Activated CD8-positive, alpha-beta memory T cell treated with anti-CD3 and anti-CD28 coated beads, Interleukin-2, amount 50 U/mL, for 1 hour (primary cell): Measurements from ENCODE around the gene MMP25.

ENCODE experiments used
- DNase-seq: peaks from one replicate; pipeline ENCODE4 v3.0.0-alpha.2; 2020; ENCODE audit errors: extremely low read depth

MMP25 gene

GRCh38 chr16:3017794-3018506 is 28.4 kb upstream of the MMP25 start, which contains the start of gene CLDN6:
TSS of gene CLDN6 (minus strand) at chr16:3018183. CDS start at chr16:3016021, 2,162 bp downstream.
- no peak for DNase-seq

- no peak for DNase-seq
Measured at GRCh38 chr16:3019594-3020246, 26.6 kb upstream of the MMP25 start.

GRCh38 chr16:3020247-3020603 is 26.1 kb upstream of the MMP25 start, which contains the start of gene TNFRSF12A:
TSS of gene TNFRSF12A (plus strand) at chr16:3020368. CDS start at chr16:3020398, 30 bp downstream.
- no peak for DNase-seq

GRCh38 chr16:3020604-3021448 is 25.5 kb upstream of the MMP25 start:
- DNase-seq, result peak; percentile 40

- DNase-seq, result peak; percentile 65
Measured at GRCh38 chr16:3021449-3022207, 24.7 kb upstream of the MMP25 start.

- peak; percentile 65 for DNase-seq
Measured at GRCh38 chr16:3022208-3022683, 24.1 kb upstream of the MMP25 start.

- DNase-seq, result no peak
Measured at GRCh38 chr16:3022684-3023414, 23.5 kb upstream of the MMP25 start.

- no peak for DNase-seq
Measured at GRCh38 chr16:3023415-3023668, 23.0 kb upstream of the MMP25 start.

GRCh38 chr16:3023669-3024478 is 22.5 kb upstream of the MMP25 start, which contains the start of the genes HCFC1R1 and THOC6:
TSS of gene HCFC1R1 (minus strand) at chr16:3023942. CDS start at chr16:3023941, 1 bp downstream.
TSS of gene THOC6 (plus strand) at chr16:3024035. CDS start at chr16:3024327, 292 bp downstream.
- DNase-seq, result peak; percentile 77

GRCh38 chr16:3025032-3026002 is 21.0 kb upstream of the MMP25 start:
- DNase-seq, result no peak

- no peak for DNase-seq
Measured at GRCh38 chr16:3026003-3026378, 20.4 kb upstream of the MMP25 start.

- DNase-seq, result no peak
Measured at GRCh38 chr16:3026609-3027488, 19.5 kb upstream of the MMP25 start.

- no peak for DNase-seq
Measured at GRCh38 chr16:3027489-3027795, 18.9 kb upstream of the MMP25 start.

GRCh38 chr16:3027983-3028715 is 18.2 kb upstream of the MMP25 start:
- peak; percentile 51 for DNase-seq

- no peak for DNase-seq
Measured at GRCh38 chr16:3028716-3029319, 17.5 kb upstream of the MMP25 start.

GRCh38 chr16:3029491-3030221 is 16.7 kb upstream of the MMP25 start:
- DNase-seq, result no peak
